CD4-positive, alpha-beta T cell treated with Interleukin-12 subunit alpha and Interleukin-12 subunit beta, for 1 hour (primary cell): ENCODE results near the gene BRI3BP.

ENCODE experiments used
- DNase-seq: peaks from one replicate; pipeline ENCODE4 v3.0.0-alpha.2; 2020

The BRI3BP gene, protein sequence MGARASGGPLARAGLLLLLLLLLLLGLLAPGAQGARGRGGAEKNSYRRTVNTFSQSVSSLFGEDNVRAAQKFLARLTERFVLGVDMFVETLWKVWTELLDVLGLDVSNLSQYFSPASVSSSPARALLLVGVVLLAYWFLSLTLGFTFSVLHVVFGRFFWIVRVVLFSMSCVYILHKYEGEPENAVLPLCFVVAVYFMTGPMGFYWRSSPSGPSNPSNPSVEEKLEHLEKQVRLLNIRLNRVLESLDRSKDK

DNA sequence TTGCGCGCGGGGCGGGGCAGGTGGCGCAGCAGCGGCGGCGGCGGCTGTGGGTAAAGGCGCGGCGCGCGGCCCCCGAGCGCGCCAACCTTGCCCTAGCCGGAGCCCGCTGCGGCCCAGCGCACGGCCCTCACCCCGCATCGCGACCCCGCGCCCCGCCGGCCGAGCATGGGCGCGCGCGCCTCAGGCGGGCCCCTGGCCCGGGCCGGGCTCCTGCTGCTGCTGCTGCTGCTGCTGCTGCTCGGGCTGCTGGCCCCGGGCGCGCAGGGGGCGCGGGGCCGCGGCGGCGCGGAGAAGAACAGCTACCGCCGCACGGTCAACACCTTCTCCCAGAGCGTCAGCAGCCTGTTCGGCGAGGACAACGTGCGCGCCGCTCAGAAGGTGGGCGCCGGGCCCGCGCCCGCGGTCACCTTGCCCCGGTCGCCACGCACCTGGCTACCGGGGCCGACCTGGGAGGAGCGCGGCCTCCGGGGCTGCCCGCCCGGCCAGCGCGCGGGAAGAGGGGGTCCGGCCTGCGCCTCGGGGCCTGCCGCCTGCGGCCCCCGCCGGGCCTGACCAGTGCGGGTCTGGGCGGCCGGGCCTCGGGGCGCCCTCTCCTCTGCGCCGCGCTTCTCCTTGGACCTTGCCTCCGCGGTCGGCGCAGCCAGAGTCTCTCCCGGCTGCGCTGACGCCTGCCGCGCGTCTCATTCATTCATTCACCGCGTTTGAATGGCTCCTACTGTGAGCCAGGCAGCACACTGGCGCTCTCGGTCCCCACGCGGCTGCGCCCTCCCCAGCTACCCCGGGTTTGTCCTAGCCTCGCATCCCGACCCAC, at the start of gene BRI3BP:
Gene BRI3BP, plus strand, starts transcription at position 20 of the 811 bp plus-strand sequence. Its CDS starts 146 bp downstream, at position 166.
- peak; percentile 5 for DNase-seq

DNA sequence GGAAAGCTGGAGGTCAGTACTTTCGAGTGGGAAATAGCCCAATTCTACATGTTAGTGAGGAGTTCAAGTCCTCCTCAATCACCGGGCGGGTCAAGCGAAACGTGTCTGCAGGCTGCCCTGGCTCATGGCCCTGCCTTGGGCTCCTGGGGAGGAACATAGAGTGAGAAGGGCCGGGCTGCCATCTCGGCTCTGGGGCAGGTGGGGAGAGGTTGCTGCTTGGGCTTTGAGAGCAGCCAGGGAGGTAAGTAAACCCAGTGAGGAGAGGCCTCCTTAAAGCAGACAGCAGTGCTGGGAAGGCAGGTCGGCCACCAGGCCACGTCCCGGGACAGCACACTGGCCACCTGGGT, 47.0 kb upstream of the BRI3BP start:
- no peak for DNase-seq

DNA sequence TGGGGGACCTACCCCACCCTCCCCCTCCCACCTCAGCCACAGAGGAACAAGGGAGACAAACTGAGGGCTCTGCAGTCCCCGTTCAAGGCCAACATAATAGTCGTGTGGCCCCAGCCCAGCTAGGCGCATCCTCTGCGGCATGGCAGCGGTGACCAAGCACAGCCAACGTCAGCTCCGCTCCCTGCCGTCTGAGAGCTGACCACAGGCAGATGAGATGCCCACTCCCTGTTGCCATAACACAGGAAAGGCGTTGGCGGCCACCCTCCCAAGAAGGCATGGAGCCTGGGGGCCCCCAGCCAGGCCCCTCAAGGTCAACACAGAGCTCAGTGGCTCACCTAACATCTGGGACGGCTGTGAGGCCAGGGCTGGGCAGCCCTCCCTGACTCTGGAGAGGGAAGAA, 46.4 kb upstream of the BRI3BP start:
- no peak for DNase-seq

DNA sequence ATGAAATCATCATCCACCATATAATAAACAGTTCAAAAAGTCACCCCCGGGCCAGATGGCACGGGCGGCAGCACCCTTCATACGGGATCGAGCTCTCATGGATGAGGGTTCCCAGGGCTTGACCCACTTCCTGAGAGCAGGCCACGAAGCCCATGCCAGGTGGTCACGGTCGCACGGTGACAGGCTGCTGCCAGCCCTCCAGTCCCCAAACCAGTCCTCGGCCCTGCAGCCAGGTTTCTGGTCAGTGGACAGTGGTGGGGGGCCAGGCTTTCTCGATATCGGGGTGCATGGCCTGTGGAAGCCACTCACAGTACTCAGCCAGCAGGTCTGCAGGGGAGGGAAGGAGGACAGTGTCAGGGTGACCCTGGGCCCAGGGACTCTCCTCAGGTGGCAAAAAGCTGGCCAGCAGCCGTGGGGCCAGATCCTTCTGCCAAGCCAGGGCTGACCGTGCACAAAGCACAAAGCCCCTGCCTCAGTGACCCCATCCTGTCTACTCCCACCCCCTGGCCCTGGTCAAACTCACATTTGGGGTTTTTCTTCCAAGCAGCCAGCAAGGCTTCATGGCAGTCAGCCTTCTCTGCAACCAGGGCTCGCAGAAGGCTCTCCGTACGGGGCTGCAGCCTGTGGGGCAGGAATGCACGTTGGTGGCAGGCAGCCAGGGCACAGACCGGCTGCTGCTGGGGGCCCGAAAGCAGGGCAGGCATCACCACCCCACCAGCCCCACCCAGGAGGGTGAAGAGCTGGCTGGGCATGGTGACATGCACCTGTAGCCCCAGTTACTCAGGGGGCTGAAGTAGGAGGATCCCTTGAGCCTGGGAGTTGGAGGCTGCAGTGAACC, 45.7 kb upstream of the BRI3BP start:
- DNase-seq, result no peak

DNA sequence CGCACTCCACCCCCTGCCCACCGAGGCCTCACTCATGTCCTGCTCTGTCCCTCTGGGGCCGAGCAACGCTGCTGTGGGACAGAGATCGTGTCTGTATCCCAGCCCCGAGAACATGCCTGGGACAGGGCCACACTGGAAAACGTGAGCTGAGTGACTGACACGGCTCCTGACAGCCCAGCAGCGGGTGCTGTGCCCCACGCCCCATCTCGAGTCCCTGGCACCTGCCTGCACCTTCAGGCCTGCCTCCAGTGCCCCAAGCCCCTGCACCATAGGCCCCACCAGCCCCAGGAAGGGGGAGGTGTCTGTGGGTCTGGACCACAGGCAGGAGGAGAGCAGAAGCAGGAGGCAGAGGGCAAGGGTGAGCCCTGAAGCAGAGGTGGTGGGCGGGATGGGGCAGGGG, 44.4 kb upstream of the BRI3BP start:
- no peak for DNase-seq

DNA sequence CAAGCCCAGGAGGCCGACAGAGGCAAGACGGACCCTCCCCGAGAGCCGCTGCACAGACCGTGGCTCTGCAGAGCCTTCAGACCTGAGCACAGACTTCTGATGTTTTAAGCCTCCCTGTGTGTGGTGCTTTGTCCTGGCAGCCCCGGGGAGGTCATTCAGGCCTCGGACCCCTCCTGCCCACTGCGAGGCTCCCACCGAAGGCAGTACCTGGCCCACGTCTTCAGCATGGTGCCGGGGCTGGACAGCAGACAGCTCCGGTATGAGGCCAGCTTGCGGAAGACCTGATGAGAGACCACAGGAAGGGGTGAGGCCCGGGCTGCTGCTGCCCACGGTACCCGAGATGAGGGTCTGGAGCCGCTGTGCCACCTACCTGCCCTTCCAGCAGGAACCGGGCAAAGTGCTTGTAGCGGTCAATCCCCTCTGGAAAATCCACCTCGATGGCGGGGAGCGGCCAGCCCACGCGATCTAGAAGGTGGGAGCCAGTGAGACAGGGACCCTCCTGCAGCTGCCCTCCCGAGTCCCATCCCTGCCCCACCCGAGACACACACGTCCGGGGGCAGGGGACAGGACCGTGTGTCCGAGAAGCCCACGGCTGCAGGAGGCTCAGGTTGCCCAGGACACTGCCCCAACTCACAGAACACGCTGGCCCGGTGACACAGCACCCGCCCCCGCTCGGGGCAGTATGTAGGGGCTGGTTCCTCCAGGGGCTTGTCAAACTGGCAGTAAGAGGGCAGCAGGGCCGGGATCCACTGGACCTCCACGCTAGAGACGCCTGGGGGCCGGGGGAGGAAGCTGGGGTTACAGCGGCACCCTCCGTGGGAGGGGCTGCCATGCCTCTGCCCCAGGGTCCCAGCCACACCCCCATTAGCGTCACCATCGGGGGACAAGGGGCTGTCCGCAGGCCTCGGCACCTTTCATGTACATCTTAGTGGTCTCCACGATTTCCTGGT, 43.4 kb upstream of the BRI3BP start:
- no peak for DNase-seq

DNA sequence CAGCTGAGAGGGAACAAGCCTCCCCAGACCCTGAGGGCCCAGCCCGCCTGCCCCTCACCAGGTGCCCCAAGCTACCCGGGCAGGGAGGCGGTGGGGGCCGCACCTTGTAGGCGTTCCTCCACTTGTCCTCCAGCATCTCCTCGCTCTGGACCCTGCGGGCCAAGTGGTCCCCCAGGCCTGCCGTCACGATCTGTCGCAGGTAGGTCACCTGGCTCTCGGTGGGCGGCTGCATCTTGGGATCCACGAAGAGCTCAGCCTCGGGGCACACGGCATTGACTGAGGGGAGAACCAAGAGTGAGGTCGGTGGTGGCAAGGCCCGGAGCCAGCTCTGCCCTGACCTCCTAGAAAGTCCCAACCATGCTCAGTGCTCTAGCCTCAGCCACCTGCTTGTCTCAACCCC, 41.1 kb upstream of the BRI3BP start:
- no peak for DNase-seq

DNA sequence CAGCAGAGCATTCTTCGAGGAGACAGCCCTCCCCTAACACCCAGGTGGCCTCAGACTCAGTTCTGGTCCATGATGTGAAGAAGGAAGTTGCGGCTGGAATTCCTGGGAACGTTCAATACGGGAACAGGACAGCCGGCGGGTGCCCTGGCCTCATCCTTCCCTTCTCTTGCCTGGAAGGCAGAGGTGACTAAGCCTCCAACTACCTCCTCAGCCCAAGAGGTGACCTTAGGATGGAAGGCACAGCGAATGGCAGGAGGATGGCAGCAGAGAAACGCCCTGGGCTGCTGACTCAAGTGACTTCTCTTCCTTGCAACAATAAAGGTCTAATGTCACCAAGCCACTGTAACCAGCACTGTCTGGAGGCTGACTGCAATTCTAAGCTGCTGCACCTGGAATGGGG, 40.6 kb upstream of the BRI3BP start:
- DNase-seq, result no peak

DNA sequence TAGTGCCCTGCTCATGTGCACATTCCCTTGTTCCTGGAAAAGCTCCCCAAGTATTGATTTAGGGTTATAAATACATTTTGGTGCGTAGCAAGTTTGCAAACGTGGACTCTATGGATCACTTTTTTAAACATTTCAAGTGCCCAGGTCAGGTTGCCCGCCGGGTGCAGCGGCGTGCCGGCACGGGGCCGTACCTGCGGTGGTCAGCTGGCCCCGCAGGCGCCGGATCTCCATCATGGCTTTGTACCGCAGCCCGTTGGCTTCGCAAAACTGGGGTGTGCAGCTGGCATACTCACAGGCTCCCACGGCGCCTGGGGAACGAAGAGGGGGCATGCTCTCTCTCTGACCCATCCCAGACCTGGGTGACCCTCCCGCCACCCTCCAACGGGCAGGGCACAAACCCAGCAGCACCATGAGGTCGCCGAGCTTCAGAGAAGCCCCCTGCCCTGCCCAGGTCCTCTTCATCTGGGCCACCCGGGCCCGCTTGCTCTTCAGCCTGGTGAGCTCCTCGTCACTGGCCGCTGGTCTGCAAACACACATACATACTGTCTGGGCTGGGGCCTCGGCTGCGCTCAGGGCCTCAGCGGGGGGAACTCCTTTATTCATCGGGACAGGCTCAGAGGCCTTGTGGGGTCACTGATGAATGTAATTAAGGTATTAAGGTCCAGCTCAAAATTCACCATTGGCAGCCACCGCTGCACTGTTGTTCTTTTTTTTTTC, 39.6 kb upstream of the BRI3BP start:
- DNase-seq, result no peak

DNA sequence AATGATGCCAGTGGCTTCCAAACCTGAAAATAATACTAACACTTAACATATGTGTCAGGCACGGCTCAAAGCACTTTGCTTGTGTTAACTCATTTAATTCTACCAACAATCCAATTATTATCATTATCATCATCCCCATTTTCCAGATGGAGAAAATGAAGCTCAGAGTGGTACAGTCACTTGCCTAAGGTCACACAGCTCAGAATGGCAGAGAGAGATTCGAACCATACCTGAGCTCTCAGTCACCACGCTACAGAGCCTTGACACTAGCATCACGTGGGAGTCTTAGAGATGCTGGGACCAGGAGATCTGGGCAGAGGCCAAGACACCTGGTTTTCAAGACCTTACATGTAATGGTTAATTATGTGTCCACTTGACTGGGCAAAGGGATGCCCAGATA, 38.7 kb upstream of the BRI3BP start:
- DNase-seq, result no peak

DNA sequence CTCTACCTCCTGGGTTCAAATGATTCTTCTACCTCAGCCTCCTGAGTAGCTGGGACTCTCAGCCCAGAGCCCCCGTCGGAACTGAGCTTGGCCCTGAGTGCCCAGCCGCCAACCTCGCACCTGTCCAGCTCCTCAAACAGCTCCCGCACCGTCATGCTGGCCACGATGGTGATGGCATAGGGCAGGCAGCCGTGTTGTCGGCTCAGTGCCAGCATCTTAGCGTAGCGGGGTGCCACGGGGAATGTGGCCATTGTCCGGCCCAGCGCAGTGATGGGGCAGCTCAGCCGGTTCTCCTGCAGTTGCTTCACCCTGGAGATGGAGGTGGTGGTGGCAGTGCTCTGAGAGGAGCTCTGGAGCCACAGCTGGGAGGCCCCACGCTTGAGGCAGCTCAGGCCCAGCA, 36.9 kb upstream of the BRI3BP start:
- no peak for DNase-seq

DNA sequence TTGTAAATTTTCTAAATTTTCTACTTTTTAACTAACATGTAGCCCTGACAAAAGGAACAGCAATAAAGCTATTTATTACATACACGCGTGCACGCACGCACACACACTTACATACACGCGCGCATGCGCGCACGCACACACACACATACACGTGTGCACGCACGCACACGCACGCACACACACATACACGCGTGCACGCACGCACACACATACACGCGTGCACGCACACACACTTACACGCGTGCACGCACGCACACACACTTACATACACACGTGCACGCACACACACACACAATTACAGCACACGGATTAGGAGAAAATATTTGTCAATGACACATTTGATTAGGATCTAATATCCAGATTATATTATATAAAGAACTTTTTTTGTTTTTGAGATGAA, 32.4 kb upstream of the BRI3BP start:
- DNase-seq, result no peak

DNA sequence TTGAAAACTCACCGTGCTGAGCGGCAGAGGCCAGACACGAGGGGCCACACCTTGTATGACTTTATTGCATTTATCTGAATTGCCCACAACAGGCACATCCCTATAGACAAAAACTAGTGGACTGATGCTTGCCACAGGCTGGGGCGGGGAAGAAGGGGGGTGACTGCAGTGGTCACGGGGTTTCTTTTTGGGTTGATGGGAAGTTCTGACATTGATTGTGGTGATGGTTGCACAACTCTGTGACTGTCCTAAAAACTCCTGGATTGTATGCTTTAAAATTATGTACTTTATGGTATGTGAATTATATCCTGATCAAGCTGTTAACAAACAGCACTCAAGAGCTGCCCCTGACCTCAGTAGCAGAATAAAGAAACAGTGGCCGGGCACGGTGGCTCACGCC, 30.2 kb upstream of the BRI3BP start:
- no peak for DNase-seq

DNA sequence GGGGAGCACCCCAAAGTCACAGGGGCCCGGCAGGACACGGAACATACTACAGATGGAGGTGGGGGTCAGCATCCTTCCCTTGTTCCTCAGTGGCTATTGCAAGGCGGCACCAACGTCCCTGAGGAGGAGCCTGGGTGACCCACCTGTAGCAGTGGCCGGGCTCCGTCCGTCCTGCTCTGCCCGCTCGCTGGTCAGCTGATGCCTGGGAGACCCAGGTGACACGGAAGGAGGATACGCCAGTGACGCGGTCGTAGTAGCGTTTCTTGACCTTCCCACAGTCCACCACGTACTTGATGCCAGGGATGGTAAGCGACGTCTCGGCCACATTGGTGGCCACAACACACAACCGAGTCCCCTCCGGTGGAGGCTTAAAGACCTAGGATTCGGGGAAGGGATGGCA, 29.2 kb upstream of the BRI3BP start:
- DNase-seq, result no peak

DNA sequence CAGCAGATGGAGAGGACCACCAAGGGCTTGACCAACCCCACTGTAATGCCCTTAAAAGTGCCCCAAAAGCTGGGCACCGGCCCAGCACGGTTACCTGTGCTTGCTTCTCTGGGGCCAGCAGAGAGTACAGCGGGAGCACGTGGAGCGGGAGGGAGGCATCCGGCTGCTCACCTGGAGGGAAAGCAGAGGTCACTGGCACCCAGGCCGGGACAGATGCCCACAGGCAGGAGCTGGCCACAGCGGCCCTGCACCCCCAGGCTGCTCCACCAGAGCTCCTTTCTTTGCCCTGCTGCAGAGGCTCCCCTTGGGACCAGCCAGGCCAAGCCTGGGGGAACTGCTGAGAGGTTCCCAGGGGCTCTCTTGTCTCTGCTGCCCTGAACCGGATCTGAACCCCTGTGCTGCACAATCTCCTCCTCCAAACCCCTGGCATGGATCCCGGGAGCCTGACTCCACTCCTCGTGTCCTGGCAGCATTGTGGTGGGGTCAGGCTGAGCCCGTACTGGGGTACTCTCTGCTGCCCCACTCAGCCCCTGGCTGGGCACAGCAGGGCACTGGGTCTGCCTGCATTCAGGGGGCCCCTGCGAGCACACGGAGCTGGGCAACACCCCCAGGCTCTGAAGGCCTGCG, 28.5 kb upstream of the BRI3BP start:
- no peak for DNase-seq

DNA sequence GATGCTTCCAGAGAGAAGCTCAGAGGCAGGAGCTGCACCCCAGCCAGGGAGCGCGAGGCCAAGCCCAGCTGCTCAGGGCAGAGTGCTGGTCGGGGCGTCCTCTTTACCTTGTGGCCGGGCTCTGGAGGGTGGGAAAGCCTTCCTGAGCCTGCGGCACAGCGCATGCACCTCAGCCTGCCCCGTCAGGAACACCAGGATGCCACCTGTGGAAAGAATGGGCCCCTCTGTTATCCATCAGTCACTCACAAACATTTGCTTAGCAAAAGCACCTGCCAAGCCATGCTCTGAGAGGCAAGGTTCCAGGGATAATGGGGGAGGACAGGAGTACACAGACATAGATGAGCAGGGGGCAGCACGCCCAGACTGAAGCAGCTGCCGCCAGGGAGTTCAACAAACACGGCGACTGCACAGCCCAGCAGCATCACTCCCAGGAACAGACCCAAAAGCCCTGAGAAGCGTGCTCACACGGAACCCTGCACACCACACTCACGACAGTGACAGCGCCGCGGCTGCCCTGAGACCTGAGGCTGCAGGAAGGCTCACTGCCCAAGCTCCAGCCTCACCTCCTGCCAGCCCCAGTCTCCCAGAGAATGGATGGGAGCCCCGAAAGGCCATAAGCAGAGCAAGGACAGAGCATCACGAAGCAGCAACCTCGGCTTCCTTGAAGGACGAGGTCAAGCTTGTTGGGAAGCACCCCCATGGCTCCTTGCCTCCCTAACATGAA, 26.3 kb upstream of the BRI3BP start:
- no peak for DNase-seq

DNA sequence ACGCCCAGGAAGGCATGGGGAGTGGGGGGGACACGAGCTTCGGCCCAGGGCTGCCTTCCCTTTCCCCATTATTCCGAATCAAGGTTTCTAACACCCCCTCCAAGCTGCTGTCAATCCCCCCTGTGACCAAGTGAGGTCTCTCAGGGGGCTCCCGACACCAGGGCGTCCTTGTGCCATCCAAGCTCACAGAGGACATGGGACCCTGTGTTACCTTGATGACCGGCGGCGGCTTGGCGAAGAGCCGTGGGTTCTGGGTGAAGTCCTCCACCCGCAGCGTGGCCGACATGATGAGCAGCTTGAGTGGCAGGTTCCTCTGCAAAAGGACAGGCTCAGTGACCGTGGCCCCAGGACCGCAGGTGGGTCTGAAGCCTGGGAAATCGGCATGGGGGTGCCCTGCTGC, 24.8 kb upstream of the BRI3BP start:
- no peak for DNase-seq

DNA sequence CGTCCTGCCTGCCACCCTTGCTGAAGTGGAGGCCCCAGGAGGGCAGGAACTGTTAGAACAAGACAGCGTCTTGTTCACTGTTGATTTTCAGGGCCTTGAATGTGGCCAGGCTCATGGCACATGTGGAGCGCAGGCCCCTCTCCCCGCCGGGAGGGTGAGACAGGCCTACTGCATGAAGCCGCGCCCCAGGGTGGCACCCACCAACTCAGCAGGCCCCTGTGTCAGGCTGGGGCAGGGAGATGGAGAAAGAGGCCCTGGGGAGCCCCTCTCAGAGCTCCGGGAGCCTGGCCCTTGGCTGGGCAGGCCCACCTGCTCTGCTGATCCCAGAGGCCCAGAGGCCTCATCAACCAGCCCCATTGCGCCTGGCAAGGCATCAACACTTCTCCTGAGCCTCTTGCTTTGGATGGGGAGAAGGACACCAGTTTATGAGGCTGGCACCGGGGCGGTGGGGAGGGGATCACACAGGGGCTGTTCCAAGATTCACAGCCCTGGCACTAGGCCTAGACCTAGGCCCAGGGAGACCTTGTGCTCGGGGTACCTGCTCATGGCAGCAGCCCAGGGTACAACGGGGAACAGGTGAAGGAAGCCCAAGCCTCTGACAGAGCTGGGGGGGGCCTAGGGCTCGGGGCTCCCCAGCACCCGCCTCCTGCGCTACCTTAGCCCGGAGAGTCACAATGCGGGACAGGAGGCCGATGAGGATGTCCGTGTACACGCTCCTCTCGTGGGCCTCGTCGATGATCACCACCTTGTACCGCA, 22.6 kb upstream of the BRI3BP start:
- no peak for DNase-seq

DNA sequence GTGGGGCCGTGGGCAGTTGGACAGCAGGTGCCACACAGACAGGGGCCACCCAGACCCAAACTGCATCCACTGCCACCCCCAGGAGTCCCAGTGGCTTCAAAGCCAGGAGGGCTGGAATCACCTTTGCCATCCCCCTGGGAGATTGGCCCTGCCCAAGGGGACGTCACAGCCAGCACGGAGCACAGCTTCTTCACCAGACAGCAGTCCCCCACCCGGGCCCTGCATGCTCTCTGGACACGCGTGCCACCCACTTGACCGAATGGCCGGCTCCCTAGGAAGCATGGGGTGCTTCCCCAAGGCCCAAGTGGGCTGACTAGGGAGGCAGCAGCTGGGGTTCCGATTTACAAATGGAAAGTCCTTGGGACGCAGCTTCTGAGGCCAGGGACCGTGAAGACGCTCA, 21.8 kb upstream of the BRI3BP start:
- DNase-seq, result no peak

DNA sequence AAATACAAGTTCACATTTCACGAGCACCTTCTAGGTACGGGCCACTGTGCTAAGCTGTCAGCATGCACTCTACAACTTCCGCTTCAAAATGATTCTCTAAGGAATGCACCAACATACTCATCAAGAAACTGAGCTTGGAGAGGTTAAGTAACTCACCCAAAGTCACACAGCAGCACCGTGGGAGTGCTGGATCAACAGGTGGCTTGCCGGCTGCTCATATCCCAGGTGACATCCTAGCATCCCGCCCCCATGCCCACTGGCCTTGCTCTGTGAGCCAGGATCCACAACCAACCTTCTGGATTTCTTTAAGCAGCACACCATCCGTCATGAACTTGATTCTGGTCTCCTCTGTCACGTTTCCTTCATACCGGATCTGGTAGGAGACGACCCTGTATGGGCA, 21.2 kb upstream of the BRI3BP start:
- DNase-seq, result no peak
